ENCODE measurements around the gene SPRY2.
A peak's percentile ranks its signal among the peaks of the same experiment; 100 is the strongest.

The SPRY2 gene, protein sequence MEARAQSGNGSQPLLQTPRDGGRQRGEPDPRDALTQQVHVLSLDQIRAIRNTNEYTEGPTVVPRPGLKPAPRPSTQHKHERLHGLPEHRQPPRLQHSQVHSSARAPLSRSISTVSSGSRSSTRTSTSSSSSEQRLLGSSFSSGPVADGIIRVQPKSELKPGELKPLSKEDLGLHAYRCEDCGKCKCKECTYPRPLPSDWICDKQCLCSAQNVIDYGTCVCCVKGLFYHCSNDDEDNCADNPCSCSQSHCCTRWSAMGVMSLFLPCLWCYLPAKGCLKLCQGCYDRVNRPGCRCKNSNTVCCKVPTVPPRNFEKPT

DNA sequence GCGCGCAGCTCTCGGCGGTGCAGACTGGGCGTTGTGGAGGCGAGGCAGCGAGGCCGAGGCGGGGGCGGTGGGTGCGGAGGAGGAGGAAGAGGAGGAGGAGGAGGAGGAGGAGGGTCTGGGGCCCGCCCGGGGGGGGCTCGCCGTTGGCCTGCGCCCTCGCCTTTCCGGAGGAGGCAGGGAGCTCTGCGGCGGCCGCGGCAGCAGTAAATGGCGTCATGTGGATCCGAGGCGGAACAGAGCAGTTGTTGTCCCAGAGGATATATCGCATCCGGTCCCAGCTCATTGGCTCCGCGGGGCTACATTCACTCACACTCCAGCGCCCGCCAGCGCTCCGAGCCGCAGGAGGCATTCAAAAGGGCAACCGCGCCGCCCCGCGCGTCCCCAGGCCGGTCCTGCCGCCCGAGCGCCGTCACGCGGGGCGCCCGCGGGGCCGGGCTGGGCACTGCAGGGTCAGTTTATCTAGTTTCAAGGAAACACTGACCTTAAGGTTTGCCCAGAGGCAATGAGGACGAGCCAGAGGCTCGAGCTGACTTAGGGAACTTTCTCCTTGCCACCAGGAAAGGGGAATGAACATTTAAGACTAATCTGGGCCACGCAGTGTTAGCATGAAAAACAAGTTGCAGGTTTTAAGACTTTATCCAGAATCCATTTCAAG is at the start of gene SPRY2:
TSS of gene SPRY2 (minus strand) at position 26 of the 655 bp plus-strand sequence. CDS start 3,421 bp downstream, outside the sequence.
- DNase-seq (ENCODE audit: low read depth): peak; percentile 70
- peak within 1 kb of the TSS; percentile 64 for H3K4me3 ChIP-seq (ENCODE audit: low read depth, low read length)
- TF ChIP-seq, protein P1, sequence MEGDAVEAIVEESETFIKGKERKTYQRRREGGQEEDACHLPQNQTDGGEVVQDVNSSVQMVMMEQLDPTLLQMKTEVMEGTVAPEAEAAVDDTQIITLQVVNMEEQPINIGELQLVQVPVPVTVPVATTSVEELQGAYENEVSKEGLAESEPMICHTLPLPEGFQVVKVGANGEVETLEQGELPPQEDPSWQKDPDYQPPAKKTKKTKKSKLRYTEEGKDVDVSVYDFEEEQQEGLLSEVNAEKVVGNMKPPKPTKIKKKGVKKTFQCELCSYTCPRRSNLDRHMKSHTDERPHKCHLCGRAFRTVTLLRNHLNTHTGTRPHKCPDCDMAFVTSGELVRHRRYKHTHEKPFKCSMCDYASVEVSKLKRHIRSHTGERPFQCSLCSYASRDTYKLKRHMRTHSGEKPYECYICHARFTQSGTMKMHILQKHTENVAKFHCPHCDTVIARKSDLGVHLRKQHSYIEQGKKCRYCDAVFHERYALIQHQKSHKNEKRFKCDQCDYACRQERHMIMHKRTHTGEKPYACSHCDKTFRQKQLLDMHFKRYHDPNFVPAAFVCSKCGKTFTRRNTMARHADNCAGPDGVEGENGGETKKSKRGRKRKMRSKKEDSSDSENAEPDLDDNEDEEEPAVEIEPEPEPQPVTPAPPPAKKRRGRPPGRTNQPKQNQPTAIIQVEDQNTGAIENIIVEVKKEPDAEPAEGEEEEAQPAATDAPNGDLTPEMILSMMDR (IDR thresholded peaks at IDR 0.05; ENCODE audit: insufficient read depth, low read depth, low read length, missing control alignments): no peak

DNA sequence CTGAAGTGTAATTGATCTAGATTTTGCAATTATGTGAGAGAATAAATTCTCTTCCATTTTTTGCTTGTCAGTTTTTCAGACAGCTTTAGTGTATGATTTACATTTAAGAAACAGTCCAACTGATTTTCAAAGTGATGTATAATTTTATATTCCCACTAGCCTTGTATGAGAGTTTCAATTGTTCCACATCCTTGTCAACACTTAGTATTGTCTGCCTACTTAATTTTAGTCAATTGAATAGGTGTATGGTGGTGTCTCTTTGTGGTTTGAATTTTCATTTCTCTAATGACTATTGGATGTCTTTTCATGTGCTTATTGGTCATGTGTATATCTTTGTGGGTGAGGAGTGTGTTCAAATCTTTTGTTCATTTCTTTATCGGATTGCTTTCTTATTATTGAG is 49.4 kb upstream of the SPRY2 start:
- no peak for DNase-seq (ENCODE audit: low read depth)
- TF ChIP-seq, protein P1 (IDR thresholded peaks at IDR 0.05; ENCODE audit: insufficient read depth, low read depth, low read length, missing control alignments): no peak
- no peak overlapping the region for H3K4me3 ChIP-seq (ENCODE audit: low read depth, low read length)

- TF ChIP-seq, protein P1 (IDR thresholded peaks at IDR 0.05; ENCODE audit: insufficient read depth, low read depth, low read length, missing control alignments): no peak
- DNase-seq (ENCODE audit: low read depth): no peak
- H3K4me3 ChIP-seq (ENCODE audit: low read depth, low read length): no peak overlapping the region
Measured at GRCh38 chr13:80389073-80390038, 48.4 kb upstream of the SPRY2 start.

DNA sequence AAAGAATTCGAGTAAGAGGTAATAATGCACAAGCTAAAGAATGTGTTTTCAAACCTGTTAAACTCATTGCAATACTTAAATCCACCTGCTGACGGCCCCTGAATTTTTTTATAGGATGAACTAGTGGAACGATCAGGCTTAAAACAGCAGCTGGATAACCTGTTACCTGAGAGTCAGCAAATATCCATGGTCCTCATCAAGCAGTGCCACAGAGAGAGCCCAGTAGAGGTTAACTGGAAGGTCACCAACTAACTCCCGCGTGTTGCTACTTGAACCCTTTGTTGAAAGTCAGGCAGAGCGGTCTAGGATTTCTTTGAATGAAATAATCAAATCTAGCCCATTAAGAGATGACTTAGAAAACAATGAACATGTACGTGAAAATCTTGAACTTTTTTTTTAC is 47.6 kb upstream of the SPRY2 start:
- DNase-seq (ENCODE audit: low read depth): no peak
- no peak overlapping the region for H3K4me3 ChIP-seq (ENCODE audit: low read depth, low read length)
- TF ChIP-seq, protein P1 (IDR thresholded peaks at IDR 0.05; ENCODE audit: insufficient read depth, low read depth, low read length, missing control alignments): no peak

DNA sequence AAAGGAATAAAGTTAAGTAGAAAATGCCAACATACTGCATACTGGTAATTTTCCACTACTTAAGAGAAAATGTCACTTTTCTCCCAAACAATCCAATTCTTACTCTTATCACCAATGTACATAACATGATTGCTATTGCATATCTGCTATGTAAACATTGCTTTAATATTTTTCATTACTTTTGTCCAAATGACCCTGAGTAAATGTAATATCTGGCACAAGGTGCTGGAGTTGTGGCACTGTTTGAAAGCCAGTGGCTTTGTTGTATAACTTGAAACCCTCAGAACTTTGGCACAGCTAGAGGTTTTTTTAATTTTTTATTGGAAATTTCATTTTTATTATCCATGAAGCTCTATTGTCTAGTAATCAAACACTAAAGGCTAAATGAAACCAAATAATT is 45.7 kb upstream of the SPRY2 start:
- no peak overlapping the region for H3K4me3 ChIP-seq (ENCODE audit: low read depth, low read length)
- no peak for DNase-seq (ENCODE audit: low read depth)
- TF ChIP-seq, protein P1 (IDR thresholded peaks at IDR 0.05; ENCODE audit: insufficient read depth, low read depth, low read length, missing control alignments): no peak

GRCh38 chr13:80386002-80386401 is 45.1 kb upstream of the SPRY2 start:
- no peak for DNase-seq (ENCODE audit: low read depth)
- H3K4me3 ChIP-seq (ENCODE audit: low read depth, low read length): no peak overlapping the region
- TF ChIP-seq, protein P1 (IDR thresholded peaks at IDR 0.05; ENCODE audit: insufficient read depth, low read depth, low read length, missing control alignments): no peak

Measured in GM12865 (cell line).